HG03064 (cell line): ENCODE data around the gene DAZL.
"Not testable (repeated sequence)": the region's sequence is repeated elsewhere in the genome, so short reads cannot be mapped to it uniquely, and the experiment has no call there.

Experiments used
- ATAC-seq: cut with Tn5 transposase; IDR thresholded peaks from one replicate; pipeline ENCODE4 v1.9.1; 2021; ENCODE audit warnings: low read depth; ENCODE audit not compliant: unreplicated experiment

DAZL gene

GRCh38 chr3:16604887-16605602 lies at the start of gene DAZL:
TSS of gene DAZL (minus strand) at chr3:16605423. CDS start at chr3:16605205, 218 bp downstream.
- ATAC-seq, result no peak

DNA sequence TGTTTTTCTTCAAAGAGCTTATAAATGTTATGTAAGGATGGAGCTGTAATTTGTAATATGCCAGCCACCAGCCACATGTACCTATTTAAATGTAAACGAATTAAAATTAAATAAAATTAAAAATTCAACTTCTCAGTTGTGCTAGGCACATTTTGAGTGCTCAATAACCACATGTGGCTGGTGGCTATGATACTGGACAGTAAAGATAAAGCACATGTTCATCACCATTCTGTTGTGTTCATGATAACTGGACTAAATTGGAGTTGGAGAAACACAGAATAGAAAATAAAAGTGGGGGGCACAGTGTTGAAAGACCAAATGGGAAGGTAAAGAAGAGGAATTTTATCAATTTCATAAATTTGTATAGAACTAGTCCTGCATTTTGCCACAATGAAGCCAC lies 49.8 kb upstream of the DAZL start:
- ATAC-seq, result no peak

DNA sequence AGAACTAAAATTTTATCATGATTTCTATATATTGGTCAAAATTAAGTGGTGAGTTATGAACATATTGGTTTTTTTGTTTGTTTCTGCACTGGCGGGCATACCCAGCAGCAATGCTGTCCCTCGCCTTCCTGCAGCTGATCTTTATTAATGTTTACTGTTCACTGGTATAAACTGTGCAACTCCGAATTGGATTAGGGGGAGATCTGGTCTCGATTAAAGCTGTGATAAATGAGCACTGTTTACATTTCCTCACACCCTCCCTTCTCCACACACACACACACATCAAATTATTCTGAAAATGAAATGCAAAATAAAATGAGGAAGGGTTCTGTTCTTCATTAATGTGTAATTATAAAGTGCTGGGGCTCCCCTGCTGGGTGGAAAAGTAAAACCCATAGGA lies 48.5 kb upstream of the DAZL start:
- ATAC-seq, result no peak

- ATAC-seq, result no peak
These were observed 42.4 kb upstream of the DAZL start for GRCh38 chr3:16647668-16648067.

- no peak for ATAC-seq
These were observed 34.6 kb upstream of the DAZL start for GRCh38 chr3:16639806-16640205.

GRCh38 chr3:16633948-16634347 lies 28.7 kb upstream of the DAZL start:
- ATAC-seq, result no peak

GRCh38 chr3:16632395-16632794 lies 27.2 kb upstream of the DAZL start:
- no peak for ATAC-seq

GRCh38 chr3:16618721-16619120 lies 13.5 kb upstream of the DAZL start:
- ATAC-seq, result no peak

GRCh38 chr3:16617155-16617554 lies 11.9 kb upstream of the DAZL start:
- ATAC-seq, result not testable (repeated sequence)

- no peak for ATAC-seq
These were observed 10.9 kb upstream of the DAZL start for GRCh38 chr3:16616083-16616482.

- ATAC-seq, result no peak
These were observed 9.1 kb upstream of the DAZL start for GRCh38 chr3:16614033-16615031.

DNA sequence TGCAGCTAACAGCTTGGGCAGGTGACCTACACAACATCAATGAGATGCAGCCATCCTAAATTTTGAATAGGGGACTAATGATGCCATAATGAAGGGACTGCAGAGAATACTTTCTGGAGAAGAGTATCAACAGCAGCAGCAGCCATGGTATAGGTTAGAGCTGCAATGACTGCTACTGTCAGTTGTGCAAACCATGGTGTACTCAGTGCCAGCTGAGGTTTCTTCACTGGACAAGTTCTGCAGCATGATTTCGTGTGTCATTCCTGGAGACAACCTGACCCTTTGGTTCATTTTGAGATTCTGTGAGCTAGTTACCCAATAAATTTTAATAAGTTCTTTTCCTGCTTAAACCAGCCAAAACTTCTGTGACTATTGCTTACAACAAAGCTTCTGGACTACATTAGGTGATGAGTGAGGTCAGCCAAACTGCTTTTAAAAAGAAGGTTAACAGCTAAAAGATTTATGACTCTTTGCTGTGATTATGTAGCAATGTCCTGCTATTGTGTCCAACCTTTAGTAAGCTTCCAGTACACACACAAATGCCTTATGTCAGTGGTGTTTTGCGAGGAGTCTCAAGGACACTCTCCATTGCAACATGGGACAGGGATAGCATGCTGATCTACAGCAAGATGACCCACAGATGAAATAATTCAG lies 4.8 kb upstream of the DAZL start:
- ATAC-seq, result no peak

GRCh38 chr3:16608816-16609215 lies 3.6 kb upstream of the DAZL start:
- ATAC-seq, result no peak

DNA sequence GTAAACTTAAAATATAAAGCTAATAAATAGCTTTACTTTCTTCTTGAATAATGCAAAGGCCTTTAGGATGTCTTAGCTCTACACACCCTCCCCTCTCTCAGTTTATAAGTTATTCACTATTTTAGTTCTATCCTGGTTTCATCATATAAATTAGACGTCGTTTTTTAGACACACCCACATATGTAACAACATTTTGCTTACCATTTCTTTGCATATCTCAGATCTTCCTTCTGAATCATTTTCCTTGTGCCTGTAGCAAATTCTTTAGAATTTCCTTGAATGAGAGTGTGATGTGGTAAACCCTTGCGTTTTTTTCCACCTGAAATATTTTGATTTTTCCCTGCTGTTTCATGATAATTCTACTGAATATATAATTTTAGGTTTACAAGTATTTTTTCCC lies 2.5 kb upstream of the DAZL start:
- no peak for ATAC-seq

DNA sequence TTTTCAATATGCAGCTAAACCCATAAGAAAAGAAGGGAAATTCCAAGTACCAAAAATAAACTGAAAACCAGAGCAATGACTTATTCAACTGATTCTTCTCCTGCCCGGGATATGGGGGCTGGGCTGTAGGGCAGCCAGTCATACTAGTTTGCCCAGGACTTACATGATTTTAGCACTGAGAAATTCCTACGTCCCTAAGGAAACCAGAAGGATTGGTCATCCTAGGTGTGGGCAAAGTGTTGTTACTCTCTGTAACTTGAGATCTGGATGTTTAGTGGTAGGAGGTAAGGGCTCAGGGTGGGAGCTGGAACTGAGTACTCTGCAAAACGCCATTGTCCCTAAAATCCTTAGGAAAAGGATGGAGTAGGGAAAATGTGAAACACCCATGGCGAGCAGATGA lies 1.2 kb upstream of the DAZL start:
- ATAC-seq, result no peak

- no peak for ATAC-seq
These were observed 743 bp upstream of the DAZL start for GRCh38 chr3:16605966-16606365.

- ATAC-seq, result no peak
These were observed 790 bp downstream of the DAZL start for GRCh38 chr3:16604433-16604832.

GRCh38 chr3:16601537-16602005 lies 3.7 kb downstream of the DAZL start:
- no peak for ATAC-seq

DNA sequence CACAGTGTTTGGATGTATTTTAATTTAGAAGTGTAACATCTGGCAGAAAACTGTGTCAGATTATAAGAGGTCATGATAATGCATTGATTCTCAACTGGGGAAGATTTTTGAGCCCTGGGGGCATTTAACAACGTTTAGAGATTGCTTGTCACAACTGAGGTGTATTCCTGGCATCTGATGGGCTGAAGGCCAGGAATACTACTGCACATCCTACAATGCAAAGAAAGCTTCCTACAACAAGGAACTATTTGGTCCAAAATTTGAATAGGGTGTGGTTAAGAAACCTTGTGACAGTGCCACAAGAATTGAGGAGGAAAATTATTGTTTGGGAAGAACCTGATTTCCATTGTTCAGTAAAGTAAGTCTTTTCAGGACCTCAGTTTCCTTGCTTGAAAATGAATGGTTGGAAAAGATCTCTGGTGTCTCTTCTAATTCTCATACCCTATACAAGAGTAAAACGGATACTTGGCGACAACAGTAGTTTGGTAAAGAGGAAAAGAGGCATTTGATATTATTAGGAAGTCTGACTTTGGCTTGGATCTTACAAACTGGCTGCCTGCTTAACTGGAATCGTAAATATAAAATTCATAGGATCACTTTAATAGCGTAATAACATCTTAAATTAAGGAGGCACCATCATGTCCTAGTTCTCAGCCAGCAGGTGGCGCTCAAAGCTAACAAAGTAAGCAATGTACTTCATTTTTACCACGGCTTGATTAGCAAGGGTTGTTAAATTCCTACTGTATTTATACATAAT lies 4.3 kb downstream of the DAZL start:
- no peak for ATAC-seq

- ATAC-seq, result no peak
These were observed 5.5 kb downstream of the DAZL start for GRCh38 chr3:16599694-16600093.
